SK-N-MC (cell line): ENCODE data around the gene HECA.

Experiments
- EZH2 ChIP-seq: fragments of 200-600 bp; sonication (generic); IDR thresholded peaks from one replicate; pipeline ENCODE4 v1.6.1; 2017; ENCODE audit warnings: antibody characterized with exemption
- POLR2AphosphoS5 ChIP-seq: IDR thresholded peaks from 2 replicates; pipeline ENCODE4 v1.6.1; 2012; ENCODE audit warnings: mild to moderate bottlenecking, low read depth, low read length, borderline replicate concordance

DNA sequence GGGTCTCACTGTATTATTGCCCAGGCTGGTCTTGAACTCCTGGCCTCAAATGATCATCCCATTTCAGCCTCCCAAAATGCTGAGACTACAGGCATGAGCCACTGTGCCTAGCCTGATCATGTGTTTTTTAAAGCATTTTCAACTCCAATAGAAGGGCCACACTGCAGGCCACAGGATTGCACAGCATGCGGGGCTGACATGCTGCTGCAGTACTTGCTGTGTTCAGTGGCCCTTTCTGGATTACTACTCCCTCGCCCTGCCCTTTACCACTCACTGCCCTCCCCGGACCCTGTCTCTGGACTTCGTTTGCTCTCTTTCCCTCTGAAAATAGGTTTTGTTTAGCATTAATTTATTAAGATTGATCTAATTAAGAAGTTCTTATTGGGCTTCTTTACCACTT, 37.3 kb downstream of the HECA start:
- TF ChIP-seq POLR2AphosphoS5 (no peak), EZH2 (no peak)
